ENCODE results near the gene TNIK. TPM values are rescaled to one million over a fixed set of nuclear protein-coding genes. Genes with fewer than 3 reads are reported as not detected.

TNIK gene
- total and polyA plus RNA-seq, 4 donors: 3.7 to 9.8 (median 5.2) TPM

GRCh38 chr3:171198781-171199472 is 261.3 kb downstream of the TNIK start:
- H3K27me3 ChIP-seq (ENCODE audit: control insufficient read depth in 4 of 4, insufficient read depth in 4 of 4, low read length in 3 of 4): no peaks in the 10 kb centered on the region
- TF ChIP-seq YY1 (IDR thresholded peaks at IDR 0.05): no peak
- TF ChIP-seq HNF4A (conservative IDR thresholded peaks at IDR 0.05): no peak
- TF ChIP-seq JUND (IDR thresholded peaks at IDR 0.05): no peak
- no peak for TF ChIP-seq FOXA1 (IDR thresholded peaks at IDR 0.05)
- TF ChIP-seq HNF4G (IDR thresholded peaks at IDR 0.05): no peak
- TF ChIP-seq EGR1 (IDR thresholded peaks at IDR 0.05; ENCODE audit: low read depth in 2 of 2): no peak
- TF ChIP-seq, protein P1, sequence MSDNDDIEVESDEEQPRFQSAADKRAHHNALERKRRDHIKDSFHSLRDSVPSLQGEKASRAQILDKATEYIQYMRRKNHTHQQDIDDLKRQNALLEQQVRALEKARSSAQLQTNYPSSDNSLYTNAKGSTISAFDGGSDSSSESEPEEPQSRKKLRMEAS (IDR thresholded peaks at IDR 0.05): no peak
- no peak for TF ChIP-seq RAD21 (IDR thresholded peaks at IDR 0.05)
- TF ChIP-seq TAF1 (conservative IDR thresholded peaks at IDR 0.05): no peak
- H3K4me3 ChIP-seq (ENCODE audit: low read depth in 1 of 3, low read length in 3 of 3): no peak overlapping the region
- no peak overlapping the region for H3K9ac ChIP-seq (ENCODE audit: low read depth in 1 of 2, low read length in 2 of 2)
- WGBS: 88% methylated on average over 3 of the region's 3 CpGs
- H3K9me3 ChIP-seq (ENCODE audit: control insufficient read depth in 4 of 4, low read length in 3 of 4): no peaks in the 10 kb centered on the region
- H3K27ac ChIP-seq (ENCODE audit: low read depth in 1 of 2, low read length in 2 of 2): no peak overlapping the region
- no peaks in the 10 kb centered on the region for H3K36me3 ChIP-seq (ENCODE audit: control insufficient read depth in 4 of 4, insufficient read depth in 3 of 4, low read depth in 1 of 4, low read length in 3 of 4)
- no peaks in the 10 kb centered on the region for H3K4me1 ChIP-seq (ENCODE audit: control insufficient read depth in 4 of 4, insufficient read depth in 4 of 4, low read length in 3 of 4)
- no peak for DNase-seq (ENCODE audit: low spot score)

- H3K27ac ChIP-seq (ENCODE audit: low read depth in 1 of 2, low read length in 2 of 2): no peak overlapping the region
- H3K9me3 ChIP-seq (ENCODE audit: control insufficient read depth in 4 of 4, low read length in 3 of 4): no peaks in the 10 kb centered on the region
- no peak for DNase-seq (ENCODE audit: low spot score)
- no peak overlapping the region for H3K9ac ChIP-seq (ENCODE audit: low read depth in 1 of 2, low read length in 2 of 2)
- H3K4me3 ChIP-seq (ENCODE audit: low read depth in 1 of 3, low read length in 3 of 3): no peak overlapping the region
- no peaks in the 10 kb centered on the region for H3K27me3 ChIP-seq (ENCODE audit: control insufficient read depth in 4 of 4, insufficient read depth in 4 of 4, low read length in 3 of 4)
- TF ChIP-seq FOXA1 (IDR thresholded peaks at IDR 0.05): no peak
- peak; percentile 2 for TF ChIP-seq CTCF (IDR thresholded peaks at IDR 0.05; ENCODE audit: low read depth, low read length, missing input control)
- WGBS: 96% methylated on average over 1 of the region's 1 CpG
- no peaks in the 10 kb centered on the region for H3K4me1 ChIP-seq (ENCODE audit: control insufficient read depth in 4 of 4, insufficient read depth in 4 of 4, low read length in 3 of 4)
- H3K36me3 ChIP-seq (ENCODE audit: control insufficient read depth in 4 of 4, insufficient read depth in 3 of 4, low read depth in 1 of 4, low read length in 3 of 4): no peaks in the 10 kb centered on the region
Observed at GRCh38 chr3:171195686-171196085, 264.5 kb downstream of the TNIK start.

DNA sequence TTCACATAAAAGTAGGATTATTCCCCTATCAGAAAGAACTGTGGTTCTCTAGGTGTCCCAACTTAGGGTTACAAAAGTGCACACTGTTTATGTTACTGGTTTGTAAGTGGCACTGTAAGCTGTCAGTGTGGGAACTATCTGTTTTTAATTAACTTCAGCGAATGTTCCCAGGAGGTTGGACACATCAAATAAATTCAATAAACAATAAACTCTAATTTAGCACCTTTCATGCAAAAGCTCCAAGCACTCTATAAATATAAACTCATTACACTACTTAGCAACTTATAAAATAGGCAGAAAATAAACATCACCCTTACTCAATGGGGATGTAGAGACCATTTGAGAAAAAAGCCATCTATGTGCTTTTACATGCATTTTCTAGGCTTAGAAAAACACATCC is 265.2 kb downstream of the TNIK start:
- no peak for TF ChIP-seq NR2F2 (IDR thresholded peaks at IDR 0.05)
- TF ChIP-seq TAF1 (conservative IDR thresholded peaks at IDR 0.05): no peak
- no peak for TF ChIP-seq REST (IDR thresholded peaks at IDR 0.05)
- TF ChIP-seq RXRA (IDR thresholded peaks at IDR 0.05): no peak
- WGBS: 98% methylated on average over 1 of the region's 1 CpG
- no peak overlapping the region for H3K27ac ChIP-seq (ENCODE audit: low read depth in 1 of 2, low read length in 2 of 2)

More for the DNA sequence above, 265.2 kb downstream of the TNIK start:
- Histone ChIP-seq H3K9me3 (ENCODE audit: control insufficient read depth in 4 of 4, low read length in 3 of 4) (no peaks in the 10 kb centered on the region), H3K4me1 (ENCODE audit: control insufficient read depth in 4 of 4, insufficient read depth in 4 of 4, low read length in 3 of 4) (no peaks in the 10 kb centered on the region), H3K27me3 (ENCODE audit: control insufficient read depth in 4 of 4, insufficient read depth in 4 of 4, low read length in 3 of 4) (no peaks in the 10 kb centered on the region), H3K9ac (ENCODE audit: low read depth in 1 of 2, low read length in 2 of 2) (no peak overlapping the region), H3K36me3 (ENCODE audit: control insufficient read depth in 4 of 4, insufficient read depth in 3 of 4, low read depth in 1 of 4, low read length in 3 of 4) (no peaks in the 10 kb centered on the region), H3K4me3 (ENCODE audit: low read depth in 1 of 3, low read length in 3 of 3) (no peak overlapping the region)
- no peak for DNase-seq (ENCODE audit: low spot score)
